GM08714 (cell line): Measurements from ENCODE around the gene TRPM1.

ENCODE experiments used
- H3K4me3 ChIP-seq: fragments of 200-500 bp; sonication (Bioruptor generic); 2 replicates; pipeline ENCODE4 v1.5.1; 2014; ENCODE audit warnings: mild to moderate bottlenecking, low read length, inconsistent platforms
- ZNF274 ChIP-seq: IDR thresholded peaks from 2 replicates; pipeline ENCODE4 v1.6.1; 2012; ENCODE audit warnings: mild to moderate bottlenecking, low read depth, low read length

The TRPM1 gene

GRCh38 chr15:31101262-31102038, at the start of gene TRPM1:
TRPM1 (minus strand) TSS chr15:31101725; CDS start chr15:31081355, 20,370 bp downstream.
- H3K4me3 ChIP-seq = no peak within 1 kb of the TSS
- TF ChIP-seq ZNF274 = no peak

- H3K4me3 ChIP-seq = no peak overlapping the region
- no peak for TF ChIP-seq ZNF274
Measured at GRCh38 chr15:31150732-31151231, 49.3 kb upstream of the TRPM1 start.

- H3K4me3 ChIP-seq = no peak overlapping the region
- no peak for TF ChIP-seq ZNF274
Measured at GRCh38 chr15:31149987-31150386, 48.5 kb upstream of the TRPM1 start.

- no peak overlapping the region for H3K4me3 ChIP-seq
- no peak for TF ChIP-seq ZNF274
Measured at GRCh38 chr15:31149088-31149505, 47.6 kb upstream of the TRPM1 start.

GRCh38 chr15:31148297-31149087, 47.0 kb upstream of the TRPM1 start:
- no peak overlapping the region for H3K4me3 ChIP-seq
- no peak for TF ChIP-seq ZNF274

GRCh38 chr15:31147944-31148296, 46.4 kb upstream of the TRPM1 start:
- H3K4me3 ChIP-seq = no peak overlapping the region
- no peak for TF ChIP-seq ZNF274

GRCh38 chr15:31147456-31147855, 45.9 kb upstream of the TRPM1 start:
- H3K4me3 ChIP-seq = no peak overlapping the region
- TF ChIP-seq ZNF274 = no peak

- no peak overlapping the region for H3K4me3 ChIP-seq
- TF ChIP-seq ZNF274 = no peak
Measured at GRCh38 chr15:31145271-31145911, 43.9 kb upstream of the TRPM1 start.

- TF ChIP-seq ZNF274 = no peak
- no peak overlapping the region for H3K4me3 ChIP-seq
Measured at GRCh38 chr15:31141792-31142191, 40.3 kb upstream of the TRPM1 start.

- no peak overlapping the region for H3K4me3 ChIP-seq
- no peak for TF ChIP-seq ZNF274
Measured at GRCh38 chr15:31136607-31137328, 35.2 kb upstream of the TRPM1 start.

- no peak for TF ChIP-seq ZNF274
- H3K4me3 ChIP-seq = no peak overlapping the region
Measured at GRCh38 chr15:31136016-31136415, 34.5 kb upstream of the TRPM1 start.

- no peak for TF ChIP-seq ZNF274
- no peak overlapping the region for H3K4me3 ChIP-seq
Measured at GRCh38 chr15:31135523-31135922, 34.0 kb upstream of the TRPM1 start.

- H3K4me3 ChIP-seq = no peak overlapping the region
- TF ChIP-seq ZNF274 = no peak
Measured at GRCh38 chr15:31133890-31134289, 32.4 kb upstream of the TRPM1 start.

- no peak for TF ChIP-seq ZNF274
- H3K4me3 ChIP-seq = no peak overlapping the region
Measured at GRCh38 chr15:31131853-31132375, 30.4 kb upstream of the TRPM1 start.
